ENCODE measurements around the gene NUP155.

Gene NUP155

DNA sequence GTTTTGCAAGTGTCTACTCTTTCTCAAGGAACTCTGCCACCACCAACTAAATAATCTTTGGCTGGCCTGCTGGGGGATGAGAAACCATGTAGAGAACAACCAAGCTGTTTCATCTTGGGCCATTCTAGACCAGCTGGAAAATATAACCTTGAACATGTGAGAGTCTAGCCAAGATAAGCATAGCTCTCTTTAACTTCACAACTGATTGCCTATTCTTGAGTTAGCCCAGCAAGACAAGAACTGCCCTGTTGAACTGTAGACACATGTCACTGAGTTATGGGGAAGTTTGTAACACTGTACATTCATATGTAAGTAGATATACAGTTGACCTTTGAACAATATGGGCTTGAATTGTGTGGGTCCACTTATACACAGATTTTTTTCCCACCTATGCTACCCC is 44.4 kb downstream of the NUP155 start:
- H3K27me3 ChIP-seq (replicated peaks; ENCODE audit: control insufficient read depth, insufficient read depth, low read length), result no peaks in the 10 kb centered on the region
- TF ChIP-seq, protein P1, sequence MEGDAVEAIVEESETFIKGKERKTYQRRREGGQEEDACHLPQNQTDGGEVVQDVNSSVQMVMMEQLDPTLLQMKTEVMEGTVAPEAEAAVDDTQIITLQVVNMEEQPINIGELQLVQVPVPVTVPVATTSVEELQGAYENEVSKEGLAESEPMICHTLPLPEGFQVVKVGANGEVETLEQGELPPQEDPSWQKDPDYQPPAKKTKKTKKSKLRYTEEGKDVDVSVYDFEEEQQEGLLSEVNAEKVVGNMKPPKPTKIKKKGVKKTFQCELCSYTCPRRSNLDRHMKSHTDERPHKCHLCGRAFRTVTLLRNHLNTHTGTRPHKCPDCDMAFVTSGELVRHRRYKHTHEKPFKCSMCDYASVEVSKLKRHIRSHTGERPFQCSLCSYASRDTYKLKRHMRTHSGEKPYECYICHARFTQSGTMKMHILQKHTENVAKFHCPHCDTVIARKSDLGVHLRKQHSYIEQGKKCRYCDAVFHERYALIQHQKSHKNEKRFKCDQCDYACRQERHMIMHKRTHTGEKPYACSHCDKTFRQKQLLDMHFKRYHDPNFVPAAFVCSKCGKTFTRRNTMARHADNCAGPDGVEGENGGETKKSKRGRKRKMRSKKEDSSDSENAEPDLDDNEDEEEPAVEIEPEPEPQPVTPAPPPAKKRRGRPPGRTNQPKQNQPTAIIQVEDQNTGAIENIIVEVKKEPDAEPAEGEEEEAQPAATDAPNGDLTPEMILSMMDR (IDR thresholded peaks at IDR 0.05; ENCODE audit: insufficient read depth, low read length, poor library complexity, severe bottlenecking), result no peak
- peaks cover 8% of the 10 kb centered on the region for H3K36me3 ChIP-seq (ENCODE audit: control insufficient read depth, insufficient read depth, low read length)
- DNase-seq (ENCODE audit: extremely low read depth, insufficient read length), result no peak
- no peak overlapping the region for H3K4me3 ChIP-seq (replicated peaks; ENCODE audit: low read depth, low read length)

DNA sequence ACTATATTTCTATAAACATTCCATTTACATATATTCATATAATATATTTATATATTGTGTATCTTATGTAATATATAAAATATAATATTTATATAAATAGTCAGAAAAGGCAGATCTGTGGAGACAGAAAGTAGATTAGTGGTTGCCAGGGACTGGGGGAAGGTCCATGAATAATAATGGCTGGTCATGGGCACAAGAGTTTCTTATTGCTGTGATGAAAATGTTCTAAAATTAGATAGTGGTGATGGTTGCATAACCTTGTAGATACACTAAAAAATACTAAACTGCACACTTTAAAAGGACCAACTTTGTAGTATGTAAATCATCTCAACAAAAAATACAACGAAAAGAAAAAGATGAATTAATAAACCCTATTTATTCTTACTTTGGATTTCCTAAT is 47.3 kb downstream of the NUP155 start:
- Histone ChIP-seq H3K27me3 (replicated peaks; ENCODE audit: control insufficient read depth, insufficient read depth, low read length) (no peaks in the 10 kb centered on the region), H3K4me3 (replicated peaks; ENCODE audit: low read depth, low read length) (no peak overlapping the region), H3K36me3 (ENCODE audit: control insufficient read depth, insufficient read depth, low read length) (peaks cover 11% of the 10 kb centered on the region)
- TF ChIP-seq, protein P1 (IDR thresholded peaks at IDR 0.05; ENCODE audit: insufficient read depth, low read length, poor library complexity, severe bottlenecking), result no peak
- DNase-seq (ENCODE audit: extremely low read depth, insufficient read length), result no peak

DNA sequence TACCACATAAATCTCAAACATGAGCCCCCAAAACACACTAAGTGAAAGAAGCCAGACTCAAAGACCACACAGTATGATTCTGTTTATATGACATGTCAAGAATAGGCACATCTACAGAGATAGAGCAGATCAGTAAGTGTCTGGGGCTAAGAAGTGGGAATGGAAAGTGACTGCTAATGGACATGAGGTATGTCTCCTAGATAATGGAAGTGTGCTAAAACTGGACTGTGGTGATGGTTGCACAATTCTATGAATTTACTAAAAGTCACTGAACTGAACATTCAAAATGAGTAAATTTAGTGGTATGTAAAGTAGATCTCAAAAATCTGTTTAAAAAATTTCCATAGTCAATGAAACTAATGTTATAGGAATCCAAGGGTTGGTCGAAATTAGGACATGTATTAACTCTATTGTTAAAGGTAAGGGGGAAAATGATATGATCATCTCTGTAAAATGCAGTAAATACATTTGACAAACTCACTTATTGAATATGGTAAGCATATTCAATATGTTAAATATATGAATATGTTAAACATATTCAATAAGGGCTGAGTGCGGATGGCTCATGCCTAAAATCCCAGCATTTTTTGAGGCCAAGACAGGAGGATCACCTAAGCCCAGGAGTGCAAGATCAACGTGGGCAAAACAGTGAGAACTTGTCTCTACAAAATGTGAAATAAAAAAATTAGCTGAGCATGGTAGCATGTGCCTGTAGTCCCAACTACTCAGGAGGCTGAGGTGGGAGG is 51.7 kb downstream of the NUP155 start:
- no peak for DNase-seq (ENCODE audit: extremely low read depth, insufficient read length)
- Histone ChIP-seq H3K27me3 (replicated peaks; ENCODE audit: control insufficient read depth, insufficient read depth, low read length) (no peaks in the 10 kb centered on the region), H3K4me3 (replicated peaks; ENCODE audit: low read depth, low read length) (no peak overlapping the region), H3K36me3 (ENCODE audit: control insufficient read depth, insufficient read depth, low read length) (peaks cover 8% of the 10 kb centered on the region)
- TF ChIP-seq, protein P1 (IDR thresholded peaks at IDR 0.05; ENCODE audit: insufficient read depth, low read length, poor library complexity, severe bottlenecking), result no peak

DNA sequence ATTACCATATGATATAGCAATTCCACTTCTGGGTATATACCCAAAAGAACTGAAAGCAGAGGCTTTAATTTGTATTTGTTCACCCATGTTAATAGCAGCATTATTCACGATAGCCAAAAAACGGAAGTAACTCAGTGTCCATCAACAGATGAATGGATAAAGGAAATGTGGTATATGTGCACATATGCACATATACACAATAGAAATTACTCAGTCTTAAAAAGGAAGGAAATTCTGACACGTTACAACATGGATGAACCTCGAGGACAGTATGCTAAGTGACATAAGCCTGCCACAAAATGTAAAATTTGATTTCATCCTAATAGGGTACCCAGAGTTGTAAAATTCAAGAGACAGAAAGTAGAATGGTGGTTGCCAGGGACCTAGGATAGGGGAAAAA is 54.9 kb downstream of the NUP155 start:
- Histone ChIP-seq H3K36me3 (ENCODE audit: control insufficient read depth, insufficient read depth, low read length) (peaks cover 14% of the 10 kb centered on the region), H3K27me3 (replicated peaks; ENCODE audit: control insufficient read depth, insufficient read depth, low read length) (no peaks in the 10 kb centered on the region), H3K4me3 (replicated peaks; ENCODE audit: low read depth, low read length) (no peak overlapping the region)
- TF ChIP-seq, protein P1 (IDR thresholded peaks at IDR 0.05; ENCODE audit: insufficient read depth, low read length, poor library complexity, severe bottlenecking), result no peak
- DNase-seq (ENCODE audit: extremely low read depth, insufficient read length), result no peak

DNA sequence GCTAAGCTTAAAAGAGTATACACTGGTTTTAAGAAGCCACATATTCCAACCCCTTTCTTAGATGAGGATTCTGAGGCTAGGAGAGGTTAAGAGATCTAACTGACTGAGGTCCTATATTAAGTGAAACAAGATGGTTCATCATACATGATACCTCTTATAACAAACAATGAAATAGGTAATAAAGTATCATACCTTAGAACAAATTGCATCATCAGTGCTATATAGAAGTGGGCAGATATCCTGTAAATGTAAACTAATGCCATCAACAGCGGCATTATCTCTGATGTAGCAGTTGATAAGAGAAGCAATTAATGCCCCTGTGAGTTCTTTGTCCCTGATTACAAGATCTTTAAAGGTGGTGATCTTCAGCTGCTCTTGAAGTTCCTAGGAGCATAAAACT is 60.5 kb downstream of the NUP155 start:
- Histone ChIP-seq H3K36me3 (ENCODE audit: control insufficient read depth, insufficient read depth, low read length) (peaks cover 10% of the 10 kb centered on the region), H3K27me3 (replicated peaks; ENCODE audit: control insufficient read depth, insufficient read depth, low read length) (no peaks in the 10 kb centered on the region), H3K4me3 (replicated peaks; ENCODE audit: low read depth, low read length) (no peak overlapping the region)
- DNase-seq (ENCODE audit: extremely low read depth, insufficient read length), result no peak
- TF ChIP-seq, protein P1 (IDR thresholded peaks at IDR 0.05; ENCODE audit: insufficient read depth, low read length, poor library complexity, severe bottlenecking), result no peak

DNA sequence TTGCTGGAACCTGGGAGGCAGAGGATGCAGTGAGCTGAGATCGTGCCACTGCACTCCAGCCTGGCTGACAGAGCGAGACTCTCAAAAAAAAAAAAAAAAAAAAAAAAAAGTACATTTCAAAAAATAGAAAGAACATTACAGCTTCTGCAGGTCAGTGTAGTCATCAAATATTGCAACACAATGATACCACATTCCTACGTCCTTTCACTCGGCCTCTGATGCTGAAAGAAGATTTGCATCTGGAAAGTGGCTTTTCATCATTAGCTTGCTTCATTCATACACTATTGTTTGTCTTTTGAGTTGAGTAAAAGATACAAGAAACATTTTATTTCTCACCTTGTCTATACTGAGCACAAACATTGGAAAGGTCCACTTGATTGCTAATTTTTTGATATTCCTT is 62.1 kb downstream of the NUP155 start:
- no peak overlapping the region for H3K4me3 ChIP-seq (replicated peaks; ENCODE audit: low read depth, low read length)
- no peak for DNase-seq (ENCODE audit: extremely low read depth, insufficient read length)
- H3K27me3 ChIP-seq (replicated peaks; ENCODE audit: control insufficient read depth, insufficient read depth, low read length), result no peaks in the 10 kb centered on the region
- H3K36me3 ChIP-seq (ENCODE audit: control insufficient read depth, insufficient read depth, low read length), result peaks cover 9% of the 10 kb centered on the region
- TF ChIP-seq, protein P1 (IDR thresholded peaks at IDR 0.05; ENCODE audit: insufficient read depth, low read length, poor library complexity, severe bottlenecking), result no peak

All from GM06990 (cell line).